GOT3 (cell line): ENCODE measurements around the gene FIBIN.

Experiments used
- DNase-seq: peaks from one replicate; lab custom pipeline; 2025; ENCODE audit warnings: mixed read lengths; lab: John Stamatoyannopoulos, UW

FIBIN gene

GRCh38 chr11:27022659-27023251 is 28.8 kb downstream of the FIBIN start:
- no peak for DNase-seq

- no peak for DNase-seq
Observed at GRCh38 chr11:27024865-27025264, 31.0 kb downstream of the FIBIN start.

GRCh38 chr11:27025312-27025955 is 31.5 kb downstream of the FIBIN start:
- DNase-seq = no peak

- DNase-seq = no peak
Observed at GRCh38 chr11:27025957-27026733, 32.2 kb downstream of the FIBIN start.

GRCh38 chr11:27028561-27028965 is 34.7 kb downstream of the FIBIN start:
- no peak for DNase-seq

- DNase-seq = no peak
Observed at GRCh38 chr11:27029966-27030365, 36.1 kb downstream of the FIBIN start.

- no peak for DNase-seq
Observed at GRCh38 chr11:27031754-27032153, 37.8 kb downstream of the FIBIN start.

GRCh38 chr11:27039873-27040272 is 46.0 kb downstream of the FIBIN start:
- DNase-seq = no peak

- DNase-seq = no peak
Observed at GRCh38 chr11:27040302-27041115, 46.6 kb downstream of the FIBIN start, which contains the start of gene BBOX1. Gene BBOX1, plus strand, starts transcription at chr11:27040815. Its CDS starts 14,616 bp downstream, at chr11:27055431.

- DNase-seq = no peak
Observed at GRCh38 chr11:27041141-27041899, 47.4 kb downstream of the FIBIN start.
